Endothelial cell of umbilical vein (primary cell): ENCODE results near the gene PEAR1. TPM values are rescaled to one million over a fixed set of nuclear protein-coding genes. Genes with fewer than 3 reads are reported as not detected.

Experiments used
- BruUV-seq: library from RNA; stranded (reverse); fragments of 400-500 nt; replicated peaks from 2 replicates; lab custom pipeline; 2021; lab: Mats Ljungman, UMichigan
- CTCF ChIA-PET: fragments of 300-600, 350-600 bp; sonication (Branson Sonifier 250); formaldehyde crosslinking; loops from one replicate; lab custom pipeline; 2021; ENCODE audit warnings: antibody characterized with exemption, inconsistent platforms; lab: Charles Lee
- POLR2A ChIA-PET: fragments of 300-600, 350-600 bp; sonication (Branson Sonifier 250); formaldehyde crosslinking; loops from one replicate; lab custom pipeline; 2021; ENCODE audit warnings: antibody characterized with exemption, inconsistent platforms; lab: Charles Lee
- DNase-seq: peaks from one replicate; pipeline ENCODE4 v3.0.0-alpha.2; 2011; ENCODE audit warnings: low read depth, low spot score
- FAIRE-seq: peaks from 2 replicates; lab custom pipeline; 2011; peaks lifted over from hg19 to GRCh38; lab: Jason Lieb, UNC
- H2AFZ ChIP-seq: 2 replicates; pipeline ENCODE4 v1.6.0; 2012; ENCODE audit warnings: low read depth, low read length, control low read depth, inconsistent platforms
- H3K27ac ChIP-seq: 2 replicates; pipeline ENCODE4 v1.5.1; 2011; ENCODE audit warnings: low read depth, mild to moderate bottlenecking, control low read depth, low read length, moderate library complexity; ENCODE audit not compliant: insufficient read depth
- H3K27me3 ChIP-seq, 2 experiments: 2 replicates each; pipeline versions ENCODE4 v1.6.0 to v1.6.1; 2011; ENCODE audit warnings: low read length in 2 of 2, mixed read lengths in 1 of 2; ENCODE audit not compliant: control insufficient read depth in 2 of 2, insufficient read depth in 2 of 2
- H3K36me3 ChIP-seq, 2 experiments: 2 replicates in 1 of 2; 3 replicates in 1 of 2; pipeline ENCODE4 v1.5.1; 2011; ENCODE audit warnings: low read length in 2 of 2, mild to moderate bottlenecking in 1 of 2, moderate library complexity in 1 of 2; ENCODE audit not compliant: control insufficient read depth in 2 of 2, insufficient read depth in 2 of 2; ENCODE audit errors: extremely low read depth in 1 of 2
- H3K4me1 ChIP-seq: 3 replicates; pipeline ENCODE4 v1.5.1; 2011; ENCODE audit warnings: mild to moderate bottlenecking, low read length; ENCODE audit not compliant: control insufficient read depth, insufficient read depth; ENCODE audit errors: extremely low read depth
- H3K4me2 ChIP-seq: 2 replicates; pipeline ENCODE4 v1.6.1; 2011; ENCODE audit warnings: low read length, control low read depth, mixed read lengths; ENCODE audit not compliant: insufficient read depth
- H3K4me3 ChIP-seq, 3 experiments: fragments of 200-600 bp in 1 of 3; sonication (generic), shearing (Covaris generic) in 1 of 3; replicated peaks in 1 of 3; 2 replicates each; pipeline ENCODE4 v1.5.1; 2011 to 2016; ENCODE audit warnings: control low read depth in 3 of 3, low read length in 3 of 3, mild to moderate bottlenecking in 2 of 3, inconsistent platforms in 1 of 3, low read depth in 1 of 3, moderate library complexity in 1 of 3; ENCODE audit not compliant: insufficient read depth in 1 of 3
- H3K79me2 ChIP-seq: 2 replicates; pipeline ENCODE4 v1.6.0; 2012; ENCODE audit warnings: low read length, inconsistent platforms; ENCODE audit not compliant: control insufficient read depth, insufficient read depth
- H3K9ac ChIP-seq: replicated peaks from 2 replicates; pipeline ENCODE3; 2011; ENCODE audit warnings: low read length, control low read depth; ENCODE audit not compliant: insufficient read depth; ENCODE audit errors: extremely low read depth
- H3K9me1 ChIP-seq: replicated peaks from 3 replicates; pipeline ENCODE4 v1.6.0; 2011; ENCODE audit warnings: mild to moderate bottlenecking, low read length; ENCODE audit not compliant: control insufficient read depth, insufficient read depth; ENCODE audit errors: extremely low read depth
- H3K9me3 ChIP-seq: replicated peaks from 2 replicates; pipeline ENCODE4 v1.5.1; 2012; ENCODE audit warnings: low read length, inconsistent platforms; ENCODE audit not compliant: control insufficient read depth, insufficient read depth
- H4K20me1 ChIP-seq: replicated peaks from 2 replicates; pipeline ENCODE3; 2011; ENCODE audit warnings: mild to moderate bottlenecking, low read length; ENCODE audit not compliant: control insufficient read depth, insufficient read depth; ENCODE audit errors: extremely low read depth
- CTCF ChIP-seq, 2 donors: IDR thresholded peaks; 1 replicate in 1 of 2; 2 replicates in 1 of 2; pipeline ENCODE4 v1.5.1; 2011; ENCODE audit warnings: low read length in 2 of 2, mild to moderate bottlenecking in 2 of 2, moderate library complexity in 2 of 2, control low read depth in 1 of 2, inconsistent platforms in 1 of 2, low read depth in 1 of 2; ENCODE audit not compliant: insufficient read depth in 1 of 2; ENCODE audit errors: extremely low read depth in 1 of 2
- EZH2 ChIP-seq: IDR thresholded peaks from 2 replicates; pipeline ENCODE4 v1.6.1; 2012; ENCODE audit warnings: borderline replicate concordance, low read depth, mild to moderate bottlenecking, moderate library complexity, low read length, inconsistent platforms; ENCODE audit not compliant: severe bottlenecking
- FOS ChIP-seq: IDR thresholded peaks from 2 replicates; pipeline ENCODE4 v1.6.1; 2011; ENCODE audit warnings: mild to moderate bottlenecking, low read length, moderate library complexity, borderline replicate concordance; ENCODE audit not compliant: insufficient read depth
- GATA2 ChIP-seq: IDR thresholded peaks from 2 replicates; pipeline ENCODE4 v1.7.0; 2011; ENCODE audit warnings: low read depth, mild to moderate bottlenecking, moderate library complexity, mixed read lengths, low read length; ENCODE audit not compliant: insufficient read length, insufficient read depth
- JUN ChIP-seq: IDR thresholded peaks from 2 replicates; pipeline ENCODE4 v1.6.1; 2011; ENCODE audit warnings: borderline replicate concordance, low read depth; ENCODE audit not compliant: insufficient read length, insufficient read depth
- MAX ChIP-seq: IDR thresholded peaks from 2 replicates; pipeline ENCODE4 v1.6.1; 2011; ENCODE audit not compliant: insufficient read depth, insufficient read length
- MYC ChIP-seq: IDR thresholded peaks from one replicate; pipeline ENCODE4 v1.6.1; 2011; ENCODE audit warnings: mild to moderate bottlenecking, low read depth, low read length
- POLR2A ChIP-seq: IDR thresholded peaks from 2 replicates; pipeline ENCODE4 v1.6.1; 2012; ENCODE audit warnings: low read depth, mild to moderate bottlenecking, control low read depth, low read length
- POLR2AphosphoS5 ChIP-seq: IDR thresholded peaks from 2 replicates; pipeline ENCODE4 v1.6.1; 2012; ENCODE audit warnings: low read depth, mild to moderate bottlenecking, control low read depth, low read length, moderate library complexity; ENCODE audit not compliant: insufficient read depth
- dilution Hi-C: fragments of 300-500 bp; cut with MboI; formaldehyde crosslinking; loops from one replicate; pipeline ENCODE4 v1.15.0; 2019; ENCODE audit warnings: low sequenced_read_pairs; ENCODE audit not compliant: extremely low pct_ligation_motif_present
- intact Hi-C: fragments of 100-400 bp; cut with micrococcal nuclease; formaldehyde crosslinking; loops from one replicate; pipeline ENCODE4 v1.10.0; 2022
- polyA plus RNA-seq, 4 experiments: library from polyadenylated mRNA; depleted of rRNA in 3 of 4; stranded (reverse) in 3 of 4; unstranded in 1 of 4; fragments of >200 nt; gene quantifications; 2 replicates each; pipeline versions ENCODE4 v1.2.1 to v1.2.3, GENCODE V29; 2011 to 2012; ENCODE audit warnings: missing spikeins in 1 of 4
- total RNA-seq: library from RNA; stranded (reverse); gene quantifications from 2 replicates; pipeline ENCODE4 v1.2.3, GENCODE V29; 2021

Gene PEAR1
- total and polyA plus RNA-seq, 2 donors (not counting 3 experiments of a cell fraction or from before 2014, with no cell fraction given), result 90.7 to 106 TPM

- H3K27ac ChIP-seq, result no peak overlapping the region
- dilution Hi-C loops (no loop called here), intact Hi-C loops (no loop called here)
- TF ChIP-seq GATA2 (no peak), MAX (no peak), EZH2 (no peak), POLR2A (no peak), POLR2AphosphoS5 (no peak), MYC (no peak), CTCF (IDR thresholded peaks at IDR 0.05; ENCODE audit: extremely low read depth in 1 of 2, insufficient read depth in 1 of 2, low read depth in 1 of 2, low read length in 2 of 2) (no peak), JUN (no peak), FOS (no peak)
- H2AFZ ChIP-seq, result no peak overlapping the region
- H3K79me2 ChIP-seq, result no peaks in the 10 kb centered on the region
- peaks cover 17% of the 10 kb centered on the region for H3K4me1 ChIP-seq
- no peaks in the 10 kb centered on the region for H3K36me3 ChIP-seq
- ChIA-PET CTCF (interaction anchor here (0.5 to 10.5 kb wide), 6 partner anchors 25 to 173 kb away, joined by 3 to 336 read pairs (median 134); partner anchors contain the start of genes ISG20L2 and METTL25B), POLR2A (interaction anchor here (0.6 kb wide), 1 partner anchor 197 kb away, joined by 3 read pairs; no protein-coding TSS in a partner anchor)
- DNase-seq, result no peak
- FAIRE-seq, result no peak
- no peak overlapping the region for H3K4me3 ChIP-seq
- no peaks in the 10 kb centered on the region for H3K9me3 ChIP-seq
- H3K9me1 ChIP-seq, result no peaks in the 10 kb centered on the region
- H4K20me1 ChIP-seq, result no peaks in the 10 kb centered on the region
- H3K4me2 ChIP-seq, result no peak overlapping the region
- H3K27me3 ChIP-seq, result peaks cover 32 to 34% of the 10 kb centered on the region in 2 experiments
- no TSS peak for BruUV-seq
- no peak overlapping the region for H3K9ac ChIP-seq
These were observed 30.9 kb upstream of the PEAR1 start for GRCh38 chr1:156862584-156862983.
